Nephron progenitor cell (in vitro differentiated cells): ENCODE measurements around the gene PLCB2.

Source experiments
- DNase-seq: peaks from one replicate; pipeline ENCODE4 v3.0.0; 2021
- H3K27ac Mint-ChIP-seq: 2 replicates; pipeline ENCODE4 v1.8.0; 2021; ENCODE audit warnings: mild to moderate bottlenecking, moderate library complexity, mixed read lengths
- H3K27me3 Mint-ChIP-seq: 2 replicates; pipeline ENCODE4 v1.8.0; 2021; ENCODE audit warnings: mild to moderate bottlenecking, low read depth, mixed read lengths; ENCODE audit not compliant: poor library complexity
- H3K36me3 Mint-ChIP-seq: 2 replicates; pipeline ENCODE4 v1.8.0; 2021; ENCODE audit warnings: low read depth, mixed read lengths
- H3K4me1 Mint-ChIP-seq: 2 replicates; pipeline ENCODE4 v1.8.0; 2021; ENCODE audit warnings: mixed read lengths
- H3K4me3 Mint-ChIP-seq: 2 replicates; pipeline ENCODE4 v1.8.0; 2021; ENCODE audit warnings: mild to moderate bottlenecking, moderate library complexity, mixed read lengths
- H3K9me3 Mint-ChIP-seq: 2 replicates; pipeline ENCODE4 v1.8.0; 2021; ENCODE audit warnings: mild to moderate bottlenecking, moderate library complexity, mixed read lengths
- TF ChIP-seq, protein P1 (sequence below): fragments of 200-600 bp; sonication (generic); IDR thresholded peaks from 2 replicates; pipeline ENCODE4 v1.5.0; 2021; ENCODE audit warnings: antibody characterized with exemption

PLCB2 gene

DNA sequence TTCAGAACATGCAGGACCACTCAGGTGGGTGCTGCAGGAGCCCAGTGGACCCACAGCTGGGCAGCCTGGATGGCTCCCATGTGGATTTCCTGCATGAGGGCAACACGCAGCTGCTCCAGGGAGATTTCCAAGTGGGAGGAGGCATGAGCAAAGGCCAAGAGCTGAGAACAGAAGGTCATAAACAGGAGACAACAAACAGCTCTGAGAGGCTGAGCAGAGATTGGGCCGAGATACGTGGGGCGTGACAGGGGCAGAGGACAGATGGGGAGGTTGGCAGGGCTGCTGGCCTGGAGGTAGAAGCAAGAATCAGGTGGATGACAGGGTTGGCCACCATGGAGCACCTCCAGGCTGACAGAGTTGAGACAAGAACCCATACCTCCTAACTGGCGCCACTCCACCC is 46.0 kb upstream of the PLCB2 start:
- no peak overlapping the region for H3K27ac Mint-ChIP-seq
- H3K9me3 Mint-ChIP-seq = no peaks in the 10 kb centered on the region
- no peak for DNase-seq
- TF ChIP-seq, protein P1, sequence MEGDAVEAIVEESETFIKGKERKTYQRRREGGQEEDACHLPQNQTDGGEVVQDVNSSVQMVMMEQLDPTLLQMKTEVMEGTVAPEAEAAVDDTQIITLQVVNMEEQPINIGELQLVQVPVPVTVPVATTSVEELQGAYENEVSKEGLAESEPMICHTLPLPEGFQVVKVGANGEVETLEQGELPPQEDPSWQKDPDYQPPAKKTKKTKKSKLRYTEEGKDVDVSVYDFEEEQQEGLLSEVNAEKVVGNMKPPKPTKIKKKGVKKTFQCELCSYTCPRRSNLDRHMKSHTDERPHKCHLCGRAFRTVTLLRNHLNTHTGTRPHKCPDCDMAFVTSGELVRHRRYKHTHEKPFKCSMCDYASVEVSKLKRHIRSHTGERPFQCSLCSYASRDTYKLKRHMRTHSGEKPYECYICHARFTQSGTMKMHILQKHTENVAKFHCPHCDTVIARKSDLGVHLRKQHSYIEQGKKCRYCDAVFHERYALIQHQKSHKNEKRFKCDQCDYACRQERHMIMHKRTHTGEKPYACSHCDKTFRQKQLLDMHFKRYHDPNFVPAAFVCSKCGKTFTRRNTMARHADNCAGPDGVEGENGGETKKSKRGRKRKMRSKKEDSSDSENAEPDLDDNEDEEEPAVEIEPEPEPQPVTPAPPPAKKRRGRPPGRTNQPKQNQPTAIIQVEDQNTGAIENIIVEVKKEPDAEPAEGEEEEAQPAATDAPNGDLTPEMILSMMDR = no peak
- peaks cover 35% of the 10 kb centered on the region for H3K4me1 Mint-ChIP-seq
- H3K36me3 Mint-ChIP-seq = no peaks in the 10 kb centered on the region
- no peak overlapping the region for H3K4me3 Mint-ChIP-seq
- H3K27me3 Mint-ChIP-seq = peaks cover 14% of the 10 kb centered on the region

GRCh38 chr15:40352281-40352901 is 44.7 kb upstream of the PLCB2 start:
- no peak for DNase-seq
- Mint-ChIP-seq H3K4me1 (peaks cover 33% of the 10 kb centered on the region), H3K9me3 (no peaks in the 10 kb centered on the region), H3K36me3 (no peaks in the 10 kb centered on the region), H3K27me3 (peaks cover 8% of the 10 kb centered on the region), H3K27ac (no peak overlapping the region), H3K4me3 (no peak overlapping the region)
- TF ChIP-seq, protein P1 = no peak

- H3K4me3 Mint-ChIP-seq = no peak overlapping the region
- DNase-seq = no peak
- H3K9me3 Mint-ChIP-seq = no peaks in the 10 kb centered on the region
- H3K4me1 Mint-ChIP-seq = peaks cover 18% of the 10 kb centered on the region
- no peaks in the 10 kb centered on the region for H3K36me3 Mint-ChIP-seq
- TF ChIP-seq, protein P1 = no peak
- H3K27ac Mint-ChIP-seq = no peak overlapping the region
- peaks cover 8% of the 10 kb centered on the region for H3K27me3 Mint-ChIP-seq
These were observed 41.4 kb upstream of the PLCB2 start for GRCh38 chr15:40349163-40349562.

- no peaks in the 10 kb centered on the region for H3K36me3 Mint-ChIP-seq
- H3K4me3 Mint-ChIP-seq = no peak overlapping the region
- no peak overlapping the region for H3K27ac Mint-ChIP-seq
- no peaks in the 10 kb centered on the region for H3K9me3 Mint-ChIP-seq
- DNase-seq = no peak
- peaks cover 8% of the 10 kb centered on the region for H3K27me3 Mint-ChIP-seq
- H3K4me1 Mint-ChIP-seq = peaks cover 15% of the 10 kb centered on the region
- TF ChIP-seq, protein P1 = no peak
These were observed 40.7 kb upstream of the PLCB2 start for GRCh38 chr15:40348474-40348870.

DNA sequence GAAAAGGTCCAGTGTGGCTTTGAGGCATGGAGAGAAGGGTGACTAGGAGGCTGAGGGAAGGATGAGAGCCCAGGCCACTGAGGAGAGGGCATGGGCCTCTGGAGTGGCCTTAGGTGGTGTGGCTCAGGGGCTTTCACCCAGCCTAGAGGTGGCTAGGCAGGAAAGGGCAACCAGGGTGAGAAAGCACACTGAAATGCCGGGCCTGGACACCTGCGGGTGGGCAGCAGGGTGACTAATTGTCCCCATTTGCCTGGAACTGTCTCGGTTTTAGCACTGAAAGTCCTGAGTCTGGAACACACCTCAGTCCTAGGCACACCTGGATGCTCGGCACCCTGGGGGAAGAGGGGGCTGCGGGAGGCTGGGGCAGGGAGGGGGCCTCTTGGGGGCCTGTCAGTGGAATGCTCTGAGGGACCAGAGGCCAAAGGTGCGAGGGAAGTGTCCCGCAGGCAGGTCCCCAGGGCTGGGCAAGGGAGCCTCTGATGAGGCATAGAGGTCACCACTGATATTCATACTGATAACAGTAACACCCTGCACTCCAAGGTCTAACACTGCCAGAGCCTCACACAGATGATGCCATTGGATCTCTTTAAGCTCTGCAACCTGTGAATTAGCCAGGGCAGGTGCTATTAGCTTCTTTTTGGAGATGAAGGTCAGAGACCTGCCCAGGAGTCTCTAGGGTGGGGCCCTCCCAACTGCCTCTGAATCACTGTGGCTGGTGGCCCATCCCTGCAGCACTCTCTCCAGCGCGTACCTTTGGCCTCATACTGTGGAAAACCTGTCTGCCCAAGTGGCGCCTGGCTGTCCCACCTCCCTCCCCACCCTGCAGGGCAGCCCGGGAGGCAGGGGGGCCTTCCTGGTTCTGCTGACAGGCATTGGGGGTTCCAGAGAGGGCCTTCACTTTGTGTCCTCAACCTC is 40.1 kb upstream of the PLCB2 start:
- Mint-ChIP-seq H3K27me3 (peaks cover 8% of the 10 kb centered on the region), H3K36me3 (no peaks in the 10 kb centered on the region), H3K9me3 (no peaks in the 10 kb centered on the region), H3K4me3 (no peak overlapping the region), H3K27ac (no peak overlapping the region), H3K4me1 (peaks cover 15% of the 10 kb centered on the region)
- TF ChIP-seq, protein P1 = no peak
- DNase-seq = no peak
